KMS-11 (cell line): ENCODE data around the gene THSD8.

ENCODE experiments used
- H2AFZ ChIP-seq: fragments of 200-600 bp; sonication (generic); 2 replicates; pipeline ENCODE4 v1.6.1; 2016; ENCODE audit warnings: antibody characterized with exemption, mixed run types, low read depth
- H3K27ac ChIP-seq: fragments of 200-600 bp; sonication (generic); 2 replicates; pipeline ENCODE4 v1.6.1; 2016; ENCODE audit warnings: mild to moderate bottlenecking, mixed run types
- H3K27me3 ChIP-seq: fragments of 200-600 bp; sonication (generic); 2 replicates; pipeline ENCODE4 v1.6.1; 2017; ENCODE audit warnings: mild to moderate bottlenecking, low read depth, mixed run types, moderate library complexity; ENCODE audit not compliant: insufficient read depth
- H3K36me3 ChIP-seq: fragments of 200-600 bp; sonication (generic); 2 replicates; pipeline ENCODE4 v1.6.1; 2017; ENCODE audit warnings: mild to moderate bottlenecking, mixed run types; ENCODE audit not compliant: insufficient read depth
- H3K4me1 ChIP-seq: fragments of 200-600 bp; sonication (generic); 2 replicates; pipeline ENCODE4 v1.6.1; 2016; ENCODE audit warnings: mild to moderate bottlenecking, low read depth, mixed run types; ENCODE audit not compliant: poor library complexity, severe bottlenecking
- H3K4me2 ChIP-seq: fragments of 200-600 bp; sonication (generic); 2 replicates; pipeline ENCODE4 v1.7.0; 2016; ENCODE audit warnings: mild to moderate bottlenecking, mixed run types
- H3K4me3 ChIP-seq: fragments of 200-600 bp; sonication (generic); IDR thresholded peaks from 2 replicates; pipeline ENCODE4 v1.6.1; 2017; ENCODE audit warnings: low read depth, low read length, mixed read lengths; ENCODE audit not compliant: insufficient read depth
- H3K79me2 ChIP-seq: fragments of 200-600 bp; sonication (generic); 2 replicates; pipeline ENCODE4 v1.6.1; 2016; ENCODE audit warnings: low read depth, mixed run types; ENCODE audit not compliant: insufficient read depth
- H3K9ac ChIP-seq: fragments of 200-600 bp; sonication (generic); 2 replicates; pipeline ENCODE4 v1.6.1; 2016; ENCODE audit warnings: mild to moderate bottlenecking, mixed run types
- H4K20me1 ChIP-seq: fragments of 200-600 bp; sonication (generic); 2 replicates; pipeline ENCODE4 v1.6.1; 2016; ENCODE audit warnings: mild to moderate bottlenecking, mixed run types; ENCODE audit not compliant: insufficient read depth
- CTCF ChIP-seq: fragments of 200-600 bp; sonication (generic); conservative IDR thresholded peaks from 2 replicates; pipeline ENCODE4 v1.6.1; 2017; ENCODE audit warnings: low read depth, mild to moderate bottlenecking, antibody characterized with exemption, low read length, moderate library complexity, mixed read lengths

THSD8 gene

DNA sequence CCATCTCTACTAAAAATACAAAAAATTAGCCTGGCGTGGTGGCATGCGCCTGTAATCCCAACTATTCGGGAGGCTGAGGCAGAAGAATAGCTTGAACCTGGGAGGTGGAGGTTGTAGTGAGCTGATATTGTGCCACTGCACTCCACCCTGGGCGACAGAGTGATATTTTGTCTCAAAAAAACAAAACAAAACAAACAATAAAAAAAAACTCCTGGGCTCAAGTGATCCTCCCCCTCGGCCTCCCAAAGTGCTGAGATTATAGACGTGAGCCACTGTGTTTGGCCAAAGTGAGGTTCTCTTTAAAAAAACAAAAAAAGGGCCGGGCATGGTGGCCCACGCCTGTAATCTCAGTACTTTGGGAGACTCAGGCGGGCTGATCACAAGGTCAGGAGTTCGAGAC, 14.4 kb upstream of the THSD8 start:
- no peak overlapping the region for H3K4me3 ChIP-seq
- no peaks in the 10 kb centered on the region for H4K20me1 ChIP-seq
- H3K4me1 ChIP-seq: peaks cover 52% of the 10 kb centered on the region
- TF ChIP-seq CTCF: no peak
- H3K27ac ChIP-seq: peak overlapping the region; percentile 93; the same call in 1 of the 2 replicates
- peaks cover 11% of the 10 kb centered on the region for H3K79me2 ChIP-seq
- no peak overlapping the region for H3K9ac ChIP-seq
- H3K4me2 ChIP-seq: peak overlapping the region; percentile 91; the same call in 1 of the 2 replicates
- no peaks in the 10 kb centered on the region for H3K36me3 ChIP-seq
- H2AFZ ChIP-seq: no peak overlapping the region
- H3K27me3 ChIP-seq: no peaks in the 10 kb centered on the region

DNA sequence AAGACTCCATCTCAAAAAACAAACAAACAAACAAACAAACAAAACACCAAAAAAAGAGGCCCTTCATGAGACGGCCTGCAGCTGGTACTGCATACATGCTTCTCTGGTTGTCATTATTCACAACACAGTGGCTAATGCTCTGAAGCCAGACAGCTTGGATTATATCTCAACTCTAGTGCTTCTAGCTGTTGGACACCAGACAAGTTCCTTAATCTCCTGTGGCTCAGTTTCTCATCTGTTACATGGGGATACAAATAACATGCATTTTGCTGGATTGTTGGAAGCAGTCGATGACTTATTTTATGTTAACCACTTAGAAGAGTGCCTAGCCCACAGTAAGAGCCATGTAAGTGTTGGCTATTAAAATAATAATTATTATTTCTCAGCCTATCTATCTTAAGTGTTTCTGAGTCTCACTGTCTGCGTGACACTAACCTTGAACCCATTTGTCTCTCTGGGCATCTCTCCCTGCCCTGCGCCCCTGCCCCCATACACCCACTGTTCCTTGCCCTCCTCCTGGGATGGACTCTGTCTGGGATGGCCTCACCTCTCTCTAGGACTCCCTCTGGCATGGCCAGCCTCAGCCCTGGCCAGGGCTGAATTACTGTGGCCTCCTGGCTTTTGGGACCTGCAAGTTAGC, 13.7 kb upstream of the THSD8 start:
- TF ChIP-seq CTCF: no peak
- peak overlapping the region; percentile 91 for H3K4me2 ChIP-seq
- peak overlapping the region; percentile 14; the same call in 1 of the 2 replicates for H2AFZ ChIP-seq
- H3K9ac ChIP-seq: peak overlapping the region; percentile 68; the same call in 1 of the 2 replicates
- H3K79me2 ChIP-seq: peaks cover 18% of the 10 kb centered on the region
- H3K27me3 ChIP-seq: no peaks in the 10 kb centered on the region
- peak overlapping the region; percentile 93 for H3K27ac ChIP-seq
- peaks cover 47% of the 10 kb centered on the region for H3K4me1 ChIP-seq
- no peak overlapping the region for H3K4me3 ChIP-seq
- H4K20me1 ChIP-seq: no peaks in the 10 kb centered on the region
- no peaks in the 10 kb centered on the region for H3K36me3 ChIP-seq

DNA sequence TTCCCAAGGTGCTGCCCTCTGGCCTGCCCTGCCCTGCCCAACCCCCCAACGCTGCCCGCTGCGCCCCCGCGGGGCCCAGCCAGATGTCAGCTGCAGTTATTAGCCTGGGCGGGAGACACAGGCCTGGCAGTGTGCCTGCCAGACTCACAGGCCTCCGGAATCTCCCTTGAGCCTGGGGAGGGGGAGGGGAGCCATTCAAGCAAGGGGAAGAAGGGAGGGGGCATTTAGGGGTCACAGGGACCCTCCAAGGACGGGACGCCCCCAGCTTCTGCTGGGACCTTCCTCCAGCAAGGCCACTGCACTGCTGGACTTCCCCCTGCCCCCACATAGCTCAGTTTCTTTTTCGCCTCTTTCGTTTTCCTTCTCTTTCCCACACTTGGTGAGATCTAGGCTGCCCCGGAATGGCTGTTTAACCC, 13.2 kb upstream of the THSD8 start:
- Histone ChIP-seq H3K36me3 (no peaks in the 10 kb centered on the region), H2AFZ (peak overlapping the region; percentile 14; the same call in 1 of the 2 replicates), H3K27ac (peak overlapping the region; percentile 93), H3K4me1 (peaks cover 47% of the 10 kb centered on the region), H3K4me3 (no peak overlapping the region), H3K27me3 (no peaks in the 10 kb centered on the region), H4K20me1 (no peaks in the 10 kb centered on the region), H3K9ac (peak overlapping the region; percentile 68), H3K79me2 (peaks cover 20% of the 10 kb centered on the region), H3K4me2 (peak overlapping the region; percentile 91)
- no peak; the same call in 1 of the 2 replicates for TF ChIP-seq CTCF

DNA sequence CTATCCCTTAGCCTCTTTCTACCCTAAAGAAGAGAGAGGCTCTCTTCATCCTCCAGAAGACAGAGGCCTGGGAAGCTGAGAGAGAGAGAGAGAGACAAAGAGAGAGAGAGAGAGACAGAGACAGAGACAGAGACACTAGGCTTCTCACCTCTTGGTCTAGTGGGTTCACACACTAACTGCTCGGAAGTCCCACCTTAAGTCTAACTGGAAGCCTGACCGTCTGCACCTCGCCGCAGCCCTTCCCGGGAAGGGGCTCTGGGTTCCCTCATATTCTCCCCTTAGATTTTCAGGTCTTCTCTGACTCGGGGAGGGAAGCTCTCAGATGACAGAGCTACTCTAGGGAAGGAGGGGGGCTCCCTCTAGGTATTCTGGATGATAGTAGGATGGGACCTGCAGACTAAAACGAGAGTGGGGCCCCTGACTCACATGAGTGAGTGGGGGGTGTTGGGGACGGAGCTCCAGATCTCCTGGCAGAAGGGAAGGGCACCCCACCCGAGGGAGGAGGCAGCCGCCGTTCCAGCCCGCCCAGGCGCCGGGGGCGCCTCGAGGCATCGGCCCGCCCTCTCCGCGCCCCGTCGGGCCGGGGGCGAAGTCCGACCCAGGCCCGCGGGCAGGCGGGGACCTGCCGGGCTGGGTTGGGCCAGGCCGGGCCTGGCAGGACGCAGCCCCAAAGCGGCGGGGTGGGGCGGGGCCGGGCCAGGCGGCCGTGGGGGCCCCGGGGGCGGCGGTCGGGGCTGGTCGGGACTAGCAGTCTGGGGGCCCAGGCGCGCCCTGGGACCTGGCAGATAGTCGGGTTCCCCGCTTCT, 12.6 kb upstream of the THSD8 start:
- Histone ChIP-seq H2AFZ (peak overlapping the region; percentile 14; the same call in 1 of the 2 replicates), H3K4me1 (peaks cover 51% of the 10 kb centered on the region), H3K9ac (peak overlapping the region; percentile 68), H3K27me3 (no peaks in the 10 kb centered on the region), H4K20me1 (no peaks in the 10 kb centered on the region), H3K36me3 (no peaks in the 10 kb centered on the region), H3K79me2 (peaks cover 20% of the 10 kb centered on the region), H3K4me2 (peak overlapping the region; percentile 91), H3K27ac (peak overlapping the region; percentile 93), H3K4me3 (no peak overlapping the region)
- TF ChIP-seq CTCF: no peak; the same call in 1 of the 2 replicates
